Hematopoietic multipotent progenitor cell treated with erythropoietin and hydrocortisone succinate and interleukin-3 and kit ligand, for 15 days (in vitro differentiated cells): Measurements from ENCODE around the gene PLCG1.
A peak's percentile ranks its signal among the peaks of the same experiment; 100 is the strongest.

Experiments used
- DNase-seq: peaks from one replicate; pipeline ENCODE4 v3.0.0-alpha.2; 2015; ENCODE audit warnings: low spot score

Gene PLCG1

DNA sequence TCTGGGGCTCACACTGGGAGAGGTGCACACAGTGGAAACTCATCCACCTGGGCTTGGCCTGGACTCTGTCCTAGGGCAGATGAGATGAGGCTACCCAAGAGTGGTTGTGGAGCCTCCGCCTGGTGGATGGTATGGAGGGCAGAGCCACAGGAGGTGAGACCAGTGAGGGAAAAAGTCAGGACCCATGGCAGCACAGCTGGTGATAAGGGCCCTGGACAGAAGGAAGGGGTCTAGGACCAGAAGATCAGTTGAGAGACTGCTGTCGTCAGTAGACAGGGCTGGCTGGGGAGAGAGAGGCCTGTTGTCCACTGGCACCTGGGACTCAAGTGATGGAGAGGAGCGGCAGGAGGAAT lies 29.8 kb downstream of the PLCG1 start:
- no peak for DNase-seq

DNA sequence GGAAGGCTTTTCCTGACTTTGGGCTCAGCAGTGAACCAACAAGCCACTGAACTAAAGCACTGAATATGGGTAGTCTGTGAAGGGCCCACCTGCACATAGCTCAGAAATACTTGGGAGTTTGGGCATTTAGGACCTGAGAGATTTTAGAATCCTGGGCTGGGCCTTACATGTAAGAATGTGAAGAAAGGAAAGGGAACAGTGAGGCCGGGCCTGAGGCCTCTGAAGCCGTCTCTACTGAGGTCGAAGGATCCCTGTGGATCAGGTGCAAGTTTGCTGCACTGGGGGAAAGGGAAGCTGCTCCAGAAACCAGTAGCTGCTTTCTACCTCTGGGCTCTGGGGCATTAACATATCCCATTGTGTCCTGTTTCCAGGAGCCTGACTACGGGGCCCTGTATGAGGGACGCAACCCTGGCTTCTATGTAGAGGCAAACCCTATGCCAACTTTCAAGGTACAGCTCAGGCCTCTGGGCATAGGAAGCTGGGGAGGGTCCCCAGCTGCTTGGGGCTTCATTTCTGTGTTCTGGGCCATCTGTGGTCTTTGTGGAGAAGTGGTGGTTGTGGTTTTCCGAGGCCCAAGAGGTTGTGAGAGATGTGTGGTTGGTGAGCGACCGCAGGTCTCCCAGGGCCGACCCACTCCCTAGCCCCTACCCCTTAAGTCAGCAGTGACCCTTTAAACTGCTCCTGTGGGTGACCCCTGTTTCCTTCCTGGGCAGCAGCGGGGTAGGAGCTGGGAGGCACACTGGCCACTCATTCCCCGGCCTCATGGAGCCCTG lies 30.3 kb downstream of the PLCG1 start:
- DNase-seq, result no peak

DNA sequence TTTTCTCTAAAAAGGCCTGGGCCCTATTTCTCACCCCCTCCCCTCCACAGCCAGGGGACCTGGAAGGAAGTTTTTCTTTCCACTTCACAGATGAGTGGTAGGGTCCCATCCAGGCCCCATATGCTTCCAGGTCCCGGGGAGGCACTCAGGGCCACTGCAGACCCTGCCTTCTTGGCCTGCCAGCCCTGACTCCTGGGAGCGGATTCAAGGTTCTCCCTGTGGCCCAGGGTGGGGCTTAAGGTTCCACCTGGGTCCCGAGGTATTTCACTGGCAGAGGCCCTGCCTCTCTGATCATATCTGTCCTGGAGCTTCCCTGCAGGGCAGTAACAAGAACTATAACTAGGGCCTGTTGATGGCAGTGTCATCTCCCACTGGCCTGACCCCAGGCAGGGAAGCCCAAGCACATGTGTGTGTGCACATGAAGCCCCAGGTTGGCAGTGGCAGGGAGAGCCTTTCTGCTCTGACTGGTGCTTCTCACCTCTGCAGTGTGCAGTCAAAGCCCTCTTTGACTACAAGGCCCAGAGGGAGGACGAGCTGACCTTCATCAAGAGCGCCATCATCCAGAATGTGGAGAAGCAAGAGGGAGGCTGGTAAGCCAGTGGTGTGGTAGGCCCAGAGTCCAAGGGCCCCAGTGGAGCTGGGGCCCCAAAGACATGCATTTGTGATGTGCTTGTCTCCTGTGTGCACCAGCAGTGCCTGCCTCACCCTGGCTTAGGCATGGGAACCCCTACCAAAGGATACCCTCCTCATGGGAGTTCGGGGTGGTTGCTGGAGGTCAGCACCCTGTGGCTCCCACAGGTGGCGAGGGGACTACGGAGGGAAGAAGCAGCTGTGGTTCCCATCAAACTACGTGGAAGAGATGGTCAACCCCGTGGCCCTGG lies 31.2 kb downstream of the PLCG1 start:
- DNase-seq, result no peak

DNA sequence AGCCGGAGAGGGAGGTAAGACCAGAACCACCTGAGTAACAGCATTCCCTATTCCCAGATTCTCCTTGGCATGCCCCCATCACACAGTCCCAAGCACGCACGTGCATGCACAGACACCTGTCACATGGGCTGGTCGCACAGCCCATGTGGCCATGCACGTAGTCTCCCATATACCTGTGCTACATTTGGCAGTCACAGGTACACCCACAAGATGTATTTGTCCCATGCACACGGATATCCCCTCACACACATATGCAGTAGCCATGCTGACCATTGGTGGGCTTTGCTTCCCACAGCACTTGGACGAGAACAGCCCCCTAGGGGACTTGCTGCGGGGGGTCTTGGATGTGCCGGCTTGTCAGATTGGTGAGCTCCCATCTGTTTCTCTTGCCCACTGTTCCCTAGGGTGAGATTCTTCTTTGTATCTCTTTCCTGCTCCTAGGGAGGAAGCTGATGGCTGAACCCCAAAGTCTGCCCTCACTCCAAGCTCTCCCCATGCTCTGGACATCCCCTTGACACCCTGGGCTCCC lies 31.9 kb downstream of the PLCG1 start:
- DNase-seq, result no peak

DNA sequence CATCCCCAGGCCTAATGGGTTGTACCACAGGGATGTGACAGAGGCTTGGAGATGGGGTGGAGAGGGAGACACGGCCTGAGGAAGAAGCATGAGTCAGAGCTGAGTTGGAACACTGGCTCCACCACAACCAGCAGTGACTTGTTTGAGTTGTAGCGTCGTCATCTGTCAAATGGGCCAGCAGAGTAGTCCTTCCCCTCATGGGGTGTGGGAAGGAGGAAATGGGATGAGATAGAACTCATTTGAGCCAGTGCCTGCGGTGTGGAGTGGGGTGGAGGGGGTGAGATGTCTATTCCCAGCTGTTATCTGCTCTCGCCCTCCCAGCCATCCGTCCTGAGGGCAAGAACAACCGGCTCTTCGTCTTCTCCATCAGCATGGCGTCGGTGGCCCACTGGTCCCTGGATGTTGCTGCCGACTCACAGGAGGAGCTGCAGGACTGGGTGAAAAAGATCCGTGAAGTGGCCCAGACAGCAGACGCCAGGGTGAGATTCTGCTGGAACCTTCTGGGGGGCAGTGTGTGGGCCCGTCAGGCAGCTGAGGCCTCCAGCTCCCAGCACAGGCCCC lies 32.5 kb downstream of the PLCG1 start:
- no peak for DNase-seq

DNA sequence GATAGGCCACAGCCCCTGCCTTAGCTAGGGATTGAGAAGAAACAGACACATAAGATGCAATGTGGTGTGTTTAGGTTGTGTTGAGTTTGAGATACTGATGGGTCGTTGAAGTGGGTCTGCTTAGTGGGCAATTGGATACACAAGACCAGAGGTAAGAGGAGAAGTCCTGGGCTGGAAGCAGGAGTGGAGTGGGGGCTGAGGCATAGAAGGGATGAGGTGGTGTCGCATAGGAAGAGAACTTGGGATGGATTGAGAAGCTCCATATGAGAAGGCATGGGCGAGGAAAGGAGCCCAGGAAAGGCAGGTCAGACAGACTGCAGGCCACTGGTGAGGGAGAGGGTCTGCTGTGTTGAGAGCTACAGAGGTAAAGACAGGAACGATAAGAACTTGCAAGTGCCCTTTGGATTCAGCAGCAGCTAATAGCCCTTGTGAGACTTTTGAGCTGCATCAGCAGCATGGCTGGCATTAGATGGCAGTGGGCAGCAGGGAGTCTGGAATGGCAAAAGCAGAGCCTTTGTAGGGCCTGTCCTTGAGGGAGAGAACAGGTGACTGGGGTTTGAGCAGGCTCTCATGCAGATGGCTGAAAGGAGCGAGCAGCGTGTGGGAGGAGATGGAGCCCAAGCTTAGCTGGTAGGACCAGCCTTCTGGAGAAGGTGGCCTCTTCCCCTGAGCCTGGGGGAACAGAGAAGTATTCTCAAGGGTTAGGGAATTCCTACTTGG lies 33.2 kb downstream of the PLCG1 start:
- DNase-seq, result no peak

DNA sequence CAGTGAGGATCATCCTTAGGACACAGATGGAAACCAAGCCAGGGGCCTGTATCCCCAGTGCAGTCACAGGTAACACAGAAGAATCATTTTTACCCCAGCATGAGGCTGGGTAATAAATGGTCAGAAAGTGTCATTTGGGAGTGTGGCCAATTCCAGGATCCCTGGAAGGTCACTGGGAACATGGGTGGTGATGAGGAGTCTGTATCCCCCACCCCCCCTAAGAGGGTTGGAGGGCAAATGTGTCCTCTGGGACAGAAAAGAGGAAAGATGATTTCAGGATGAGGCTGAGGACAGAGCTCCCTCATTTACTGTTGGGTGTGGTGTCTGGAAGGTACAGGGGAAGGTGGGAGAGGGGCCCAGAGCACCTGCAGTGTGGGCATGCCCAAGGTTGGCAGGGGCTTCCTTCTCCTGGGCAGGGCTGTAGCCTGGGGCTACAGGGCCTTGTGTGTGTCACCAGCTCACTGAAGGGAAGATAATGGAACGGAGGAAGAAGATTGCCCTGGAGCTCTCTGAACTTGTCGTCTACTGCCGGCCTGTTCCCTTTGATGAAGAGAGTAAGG lies 34.5 kb downstream of the PLCG1 start:
- no peak for DNase-seq

DNA sequence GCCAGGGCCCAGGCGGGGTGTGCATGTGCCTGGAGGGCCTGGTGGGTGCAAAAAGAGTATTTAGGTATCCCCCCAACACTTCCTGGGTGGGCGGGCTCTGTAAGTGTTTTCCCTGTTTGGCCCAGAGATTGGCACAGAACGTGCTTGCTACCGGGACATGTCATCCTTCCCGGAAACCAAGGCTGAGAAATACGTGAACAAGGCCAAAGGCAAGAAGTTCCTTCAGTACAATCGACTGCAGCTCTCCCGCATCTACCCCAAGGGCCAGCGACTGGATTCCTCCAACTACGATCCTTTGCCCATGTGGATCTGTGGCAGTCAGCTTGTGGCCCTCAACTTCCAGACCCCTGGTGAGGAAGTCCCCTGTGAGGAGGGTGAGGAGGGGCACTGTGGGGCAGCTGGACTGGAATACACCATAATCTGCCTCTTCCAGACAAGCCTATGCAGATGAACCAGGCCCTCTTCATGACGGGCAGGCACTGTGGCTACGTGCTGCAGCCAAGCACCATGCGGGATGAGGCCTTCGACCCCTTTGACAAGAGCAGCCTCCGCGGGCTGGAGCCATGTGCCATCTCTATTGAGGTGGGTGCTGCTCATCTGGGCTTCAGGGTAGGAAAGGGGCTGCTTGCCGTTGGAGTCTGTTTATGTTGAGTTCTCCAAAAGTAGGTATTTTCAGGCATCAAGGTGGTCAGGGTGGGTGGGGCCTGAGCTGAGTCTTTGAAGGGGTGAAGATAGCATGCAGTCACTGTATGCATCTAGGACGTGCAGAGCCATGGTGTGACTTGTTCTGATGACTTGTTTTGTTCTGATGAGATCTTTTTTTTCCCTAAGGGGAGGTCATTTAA lies 35.2 kb downstream of the PLCG1 start:
- no peak for DNase-seq

DNA sequence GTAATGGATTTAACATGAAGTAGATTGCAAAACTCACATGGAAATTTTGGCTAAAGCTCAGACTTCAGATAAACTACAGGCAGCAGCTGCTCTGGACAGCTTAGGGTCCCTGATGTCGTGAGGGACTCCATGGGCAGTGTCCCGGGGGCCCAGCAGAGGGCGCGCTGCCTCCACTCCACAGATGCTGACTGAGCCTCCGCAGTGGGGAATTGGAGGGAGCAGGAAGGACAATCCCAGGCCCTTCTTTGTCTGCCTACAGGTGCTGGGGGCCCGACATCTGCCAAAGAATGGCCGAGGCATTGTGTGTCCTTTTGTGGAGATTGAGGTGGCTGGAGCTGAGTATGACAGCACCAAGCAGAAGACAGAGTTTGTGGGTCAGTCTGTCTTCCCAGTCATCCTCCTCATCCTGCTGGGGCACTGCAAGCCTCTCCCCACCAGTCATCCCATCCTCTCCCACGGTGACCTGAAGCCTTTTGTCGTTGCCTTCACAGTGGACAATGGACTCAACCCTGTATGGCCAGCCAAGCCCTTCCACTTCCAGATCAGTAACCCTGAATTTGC lies 35.9 kb downstream of the PLCG1 start:
- peak; percentile 69 for DNase-seq

DNA sequence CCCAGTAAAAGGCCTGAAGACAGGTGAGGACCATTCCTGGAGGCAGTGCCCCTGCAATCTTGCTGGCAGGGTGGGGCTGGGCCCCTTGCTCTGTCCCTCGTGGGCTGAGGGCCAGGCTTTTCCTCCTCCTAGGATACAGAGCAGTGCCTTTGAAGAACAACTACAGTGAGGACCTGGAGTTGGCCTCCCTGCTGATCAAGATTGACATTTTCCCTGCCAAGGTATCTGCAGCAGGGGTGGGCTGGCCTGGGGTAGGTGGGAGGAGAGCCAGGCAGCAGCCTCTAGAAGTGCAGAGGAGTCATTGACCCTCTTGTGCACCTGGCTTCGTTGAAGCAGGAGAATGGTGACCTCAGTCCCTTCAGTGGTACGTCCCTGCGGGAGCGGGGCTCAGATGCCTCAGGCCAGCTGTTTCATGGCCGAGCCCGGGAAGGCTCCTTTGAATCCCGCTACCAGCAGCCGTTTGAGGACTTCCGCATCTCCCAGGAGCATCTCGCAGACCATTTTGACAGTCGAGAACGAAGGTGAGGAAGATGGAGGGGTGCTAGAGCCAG lies 36.5 kb downstream of the PLCG1 start:
- DNase-seq, result no peak

DNA sequence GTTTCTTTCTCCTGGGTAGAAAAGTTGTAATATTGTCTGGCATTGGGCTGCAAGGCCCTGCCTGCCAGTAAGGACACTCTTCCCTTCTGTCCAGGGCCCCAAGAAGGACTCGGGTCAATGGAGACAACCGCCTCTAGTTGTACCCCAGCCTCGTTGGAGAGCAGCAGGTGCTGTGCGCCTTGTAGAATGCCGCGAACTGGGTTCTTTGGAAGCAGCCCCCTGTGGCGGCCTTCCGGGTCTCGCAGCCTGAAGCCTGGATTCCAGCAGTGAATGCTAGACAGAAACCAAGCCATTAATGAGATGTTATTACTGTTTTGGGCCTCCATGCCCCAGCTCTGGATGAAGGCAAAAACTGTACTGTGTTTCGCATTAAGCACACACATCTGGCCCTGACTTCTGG lies 37.0 kb downstream of the PLCG1 start:
- DNase-seq, result no peak

DNA sequence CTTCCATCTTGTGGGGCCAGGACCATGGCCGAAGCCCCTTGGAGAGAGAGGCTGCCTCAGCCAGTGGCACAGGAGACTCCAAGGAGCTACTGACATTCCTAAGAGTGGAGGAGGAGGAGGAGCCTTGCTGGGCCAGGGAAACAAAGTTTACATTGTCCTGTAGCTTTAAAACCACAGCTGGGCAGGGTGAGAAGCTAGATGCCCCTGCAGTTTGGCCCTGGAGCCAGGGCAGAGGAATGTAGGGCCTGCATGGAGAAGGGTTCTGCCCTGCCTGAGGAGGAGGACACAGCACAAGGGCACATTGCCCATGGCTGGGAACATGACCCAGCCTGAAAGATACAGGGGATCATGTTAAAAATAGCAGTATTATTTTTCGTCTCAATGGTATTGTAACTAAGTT lies 37.4 kb downstream of the PLCG1 start:
- DNase-seq, result no peak

DNA sequence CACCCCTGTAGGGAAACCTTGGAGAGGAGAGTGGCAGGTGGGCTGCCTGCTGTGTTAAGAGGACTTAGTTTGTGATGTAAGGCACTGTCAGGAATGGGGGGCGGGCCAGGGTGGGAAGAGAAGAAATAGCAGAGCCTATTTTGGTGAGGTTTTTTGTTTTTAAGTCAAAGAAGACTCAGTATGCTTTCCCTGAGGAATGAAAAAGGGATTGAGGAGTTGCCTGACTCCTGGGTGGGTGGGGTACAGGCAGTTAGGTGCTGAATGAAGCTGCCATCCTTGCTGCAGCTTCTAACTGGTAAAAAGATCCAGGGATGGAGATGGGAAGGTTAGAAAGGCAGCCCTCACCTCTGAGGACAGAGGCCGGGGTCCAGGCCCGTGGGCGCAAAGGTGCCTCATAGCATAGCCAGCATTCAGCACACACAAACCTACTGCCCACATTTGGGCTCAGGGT lies 37.9 kb downstream of the PLCG1 start:
- DNase-seq, result no peak

DNA sequence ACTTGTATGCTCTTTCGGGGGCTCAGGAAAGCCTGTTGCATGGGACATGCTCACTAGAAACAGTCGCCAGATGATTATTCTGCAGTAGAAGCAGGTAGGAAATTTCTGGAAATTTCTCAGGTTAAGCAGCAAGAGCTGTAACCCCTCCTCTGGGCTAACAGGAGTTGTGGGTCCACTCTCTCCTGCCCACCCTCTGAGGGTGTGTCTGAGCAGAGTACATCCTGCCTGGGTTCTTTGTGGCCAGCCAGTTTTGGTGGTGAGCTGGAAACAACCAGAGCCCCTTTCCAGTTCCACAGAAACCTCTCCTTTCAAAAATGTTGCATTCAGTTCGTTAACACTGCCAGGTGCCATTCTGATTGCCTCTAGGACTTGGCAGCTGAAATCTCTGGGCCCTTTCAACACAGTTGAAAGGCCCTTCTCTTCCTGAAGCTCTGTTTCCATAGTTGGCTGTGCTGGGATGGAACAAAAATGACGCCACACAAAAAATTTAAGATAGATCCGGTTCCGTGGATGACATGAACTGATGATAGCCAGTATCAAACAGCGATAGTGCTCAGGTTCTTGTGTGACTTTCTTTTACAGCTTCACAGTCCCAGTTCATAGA lies 38.5 kb downstream of the PLCG1 start:
- no peak for DNase-seq

DNA sequence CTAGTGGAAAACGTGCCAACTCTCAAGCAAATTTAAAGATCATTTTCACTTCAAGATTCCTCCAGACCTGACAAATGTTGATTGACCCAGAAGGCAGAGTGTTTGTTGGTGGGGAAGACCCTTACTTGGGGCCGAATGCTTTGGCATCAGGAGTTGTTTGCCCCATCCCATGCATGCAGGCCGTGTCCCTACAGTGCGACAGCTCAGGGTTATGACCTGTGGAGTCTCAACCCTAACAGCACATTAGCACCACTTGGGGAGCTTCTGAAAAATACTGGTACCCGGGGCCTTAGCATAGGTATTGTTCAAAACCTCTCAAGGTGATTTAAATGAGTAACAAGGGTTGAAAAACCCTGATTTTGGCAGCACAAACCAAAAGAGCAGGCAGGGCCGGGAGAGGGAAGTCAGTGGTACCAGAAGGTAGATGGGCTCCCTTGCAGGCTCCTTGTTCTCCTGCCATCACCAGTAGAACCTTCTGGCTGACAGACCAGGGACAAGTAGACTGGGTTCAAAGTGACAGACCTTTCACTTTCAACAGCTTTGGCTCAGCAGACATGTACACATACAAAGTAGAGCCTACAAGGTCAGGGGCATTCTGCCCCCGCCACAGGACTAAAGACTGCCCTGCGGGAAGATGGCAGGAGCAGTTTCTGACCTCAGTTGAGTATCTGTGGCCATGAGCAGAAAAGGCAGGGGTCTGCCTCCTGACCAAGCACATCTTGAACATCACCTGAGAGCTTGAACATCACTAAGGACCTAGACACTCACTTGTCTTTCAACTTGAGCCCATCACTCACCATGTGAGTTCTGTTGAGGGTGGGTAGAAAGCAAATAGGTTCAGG lies 39.6 kb downstream of the PLCG1 start:
- DNase-seq, result no peak

DNA sequence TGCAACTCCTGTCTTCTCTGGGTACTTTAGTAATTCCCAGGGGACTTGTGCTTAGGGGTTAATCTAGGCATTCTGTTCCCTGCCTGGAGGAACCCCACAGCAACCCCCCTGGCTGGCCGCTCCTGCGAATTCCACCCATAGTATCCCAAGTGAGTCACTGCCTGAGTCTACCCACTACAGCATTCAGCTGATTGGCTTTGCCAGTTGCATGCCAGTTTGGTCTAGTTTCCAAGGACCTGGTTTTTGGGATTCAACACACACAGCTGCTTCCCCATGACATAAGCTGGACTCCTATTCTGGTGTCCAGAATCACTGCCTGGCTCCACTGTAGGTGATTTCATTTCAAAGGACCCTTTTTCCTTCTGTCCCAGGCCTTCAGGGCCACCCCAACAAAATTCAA lies 40.3 kb downstream of the PLCG1 start:
- no peak for DNase-seq

DNA sequence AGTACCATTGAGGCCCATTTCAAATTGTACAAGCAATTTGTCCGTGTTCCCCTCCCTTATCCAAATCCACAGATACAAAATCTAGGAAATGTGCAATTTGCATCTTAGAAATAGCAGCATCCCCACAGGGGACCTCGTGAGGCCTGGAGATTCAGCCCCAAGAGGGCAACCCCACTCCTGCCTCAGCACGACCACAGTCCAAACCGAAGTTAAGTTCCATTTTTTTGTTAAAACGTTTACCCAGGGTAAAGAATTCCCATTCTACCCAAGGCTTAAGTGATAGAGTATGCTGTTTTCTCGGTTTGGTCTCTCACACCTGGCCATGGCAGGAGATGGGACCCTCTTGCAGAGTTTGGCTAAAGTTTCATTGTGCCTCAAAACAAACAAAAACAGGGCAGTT lies 41.2 kb downstream of the PLCG1 start:
- DNase-seq, result no peak

DNA sequence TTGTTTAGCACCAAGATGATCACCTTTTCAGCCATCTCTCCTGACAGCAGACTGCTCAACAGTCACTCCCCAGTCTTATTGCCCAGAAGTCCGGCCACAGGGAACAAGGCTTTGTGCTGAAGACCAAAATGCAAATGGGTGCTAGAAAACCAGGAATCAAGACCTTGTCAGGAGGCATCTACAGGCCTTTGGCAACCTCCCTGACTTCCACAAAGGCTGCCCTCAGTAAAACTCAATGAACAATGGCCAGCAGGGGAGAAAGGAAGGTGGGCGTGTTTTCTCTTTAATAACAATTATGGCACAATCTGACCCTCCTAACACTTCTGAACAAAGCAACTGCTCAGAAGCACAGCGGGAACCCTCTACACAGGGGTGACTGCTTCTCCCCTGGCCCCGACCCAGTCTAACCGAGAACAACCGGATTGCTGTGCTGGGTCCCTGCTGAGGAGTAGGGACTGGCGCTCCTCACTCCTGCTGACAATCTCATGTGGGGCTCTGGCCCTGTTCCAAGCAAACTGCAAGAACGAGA lies 41.6 kb downstream of the PLCG1 start:
- no peak for DNase-seq

DNA sequence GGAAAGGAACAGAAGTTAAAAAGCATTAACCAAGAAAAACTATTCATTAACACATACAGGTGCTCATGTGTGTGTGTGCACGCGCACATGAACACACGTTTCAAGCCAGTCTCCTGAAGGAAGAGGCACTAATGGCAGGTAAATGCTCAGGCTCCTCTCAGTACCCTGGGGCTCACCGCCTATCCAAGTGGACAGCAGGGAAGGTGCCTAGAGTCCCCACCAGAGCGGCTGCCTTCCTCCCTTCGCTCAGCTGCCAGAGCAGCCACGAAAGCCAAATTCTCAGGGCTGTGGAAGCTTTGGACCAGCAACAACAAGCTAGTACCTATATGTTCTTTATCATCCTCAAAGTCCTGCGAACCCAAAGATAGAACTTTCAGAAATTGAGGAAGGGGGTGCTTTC lies 42.6 kb downstream of the PLCG1 start:
- DNase-seq, result no peak
